Choroid plexus epithelial cell (primary cell): ENCODE data around the gene AP4B1.

Experiments used
- DNase-seq: peaks from one replicate; pipeline ENCODE4 v3.0.0-alpha.2; 2010; ENCODE audit warnings: low read depth
- H3K4me3 ChIP-seq: 2 replicates; pipeline ENCODE4 v1.5.1; 2011; ENCODE audit warnings: low read depth, mild to moderate bottlenecking, control low read depth, low read length, moderate library complexity
- TF ChIP-seq, protein P1 (sequence below): conservative IDR thresholded peaks from 2 replicates; pipeline ENCODE4 v1.5.1; 2011; ENCODE audit warnings: low read depth, mild to moderate bottlenecking, control low read depth, inconsistent platforms, low read length, moderate library complexity

The AP4B1 gene

DNA sequence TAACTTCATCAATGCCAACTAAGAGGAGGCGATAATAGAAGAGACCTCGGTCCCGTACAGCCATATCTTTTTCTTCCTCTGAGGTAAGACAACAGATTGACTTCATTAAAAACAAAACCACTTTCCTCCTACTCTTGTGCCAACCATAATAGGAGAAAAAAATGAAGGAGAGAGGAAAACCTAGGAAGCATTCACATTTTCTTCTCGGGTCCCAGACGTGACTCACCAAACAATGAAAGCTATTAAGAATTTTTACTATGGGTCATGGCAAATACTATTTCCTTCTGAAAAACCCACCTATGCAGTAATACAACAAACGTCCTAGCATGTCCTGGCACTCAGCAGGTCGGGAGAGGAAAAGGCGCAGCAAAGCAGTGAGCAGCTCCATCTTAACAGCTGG is 8.6 kb downstream of the AP4B1 start:
- TF ChIP-seq, protein P1, sequence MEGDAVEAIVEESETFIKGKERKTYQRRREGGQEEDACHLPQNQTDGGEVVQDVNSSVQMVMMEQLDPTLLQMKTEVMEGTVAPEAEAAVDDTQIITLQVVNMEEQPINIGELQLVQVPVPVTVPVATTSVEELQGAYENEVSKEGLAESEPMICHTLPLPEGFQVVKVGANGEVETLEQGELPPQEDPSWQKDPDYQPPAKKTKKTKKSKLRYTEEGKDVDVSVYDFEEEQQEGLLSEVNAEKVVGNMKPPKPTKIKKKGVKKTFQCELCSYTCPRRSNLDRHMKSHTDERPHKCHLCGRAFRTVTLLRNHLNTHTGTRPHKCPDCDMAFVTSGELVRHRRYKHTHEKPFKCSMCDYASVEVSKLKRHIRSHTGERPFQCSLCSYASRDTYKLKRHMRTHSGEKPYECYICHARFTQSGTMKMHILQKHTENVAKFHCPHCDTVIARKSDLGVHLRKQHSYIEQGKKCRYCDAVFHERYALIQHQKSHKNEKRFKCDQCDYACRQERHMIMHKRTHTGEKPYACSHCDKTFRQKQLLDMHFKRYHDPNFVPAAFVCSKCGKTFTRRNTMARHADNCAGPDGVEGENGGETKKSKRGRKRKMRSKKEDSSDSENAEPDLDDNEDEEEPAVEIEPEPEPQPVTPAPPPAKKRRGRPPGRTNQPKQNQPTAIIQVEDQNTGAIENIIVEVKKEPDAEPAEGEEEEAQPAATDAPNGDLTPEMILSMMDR: no peak
- no peak for DNase-seq
- no peak overlapping the region for H3K4me3 ChIP-seq

DNA sequence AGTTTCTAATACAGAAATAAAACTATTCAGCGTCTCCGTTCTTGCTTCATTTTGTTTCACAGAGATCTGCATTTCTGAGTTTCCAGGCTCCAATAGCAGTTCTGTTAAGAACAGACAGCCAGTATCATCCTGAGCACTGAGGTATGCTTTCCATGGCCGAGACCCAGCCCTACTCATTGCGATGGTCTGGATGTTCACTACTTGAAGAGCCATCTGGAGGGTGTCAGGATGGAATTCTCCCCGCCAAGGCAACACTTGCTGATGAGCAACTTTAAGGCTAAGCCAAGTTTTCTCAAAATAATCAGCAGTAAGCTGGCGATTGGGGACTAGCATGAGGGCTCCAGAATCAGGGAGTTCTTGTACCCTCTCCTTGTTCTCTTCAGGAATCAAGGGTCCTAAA is 9.5 kb downstream of the AP4B1 start:
- TF ChIP-seq, protein P1: no peak
- no peak overlapping the region for H3K4me3 ChIP-seq
- no peak for DNase-seq

DNA sequence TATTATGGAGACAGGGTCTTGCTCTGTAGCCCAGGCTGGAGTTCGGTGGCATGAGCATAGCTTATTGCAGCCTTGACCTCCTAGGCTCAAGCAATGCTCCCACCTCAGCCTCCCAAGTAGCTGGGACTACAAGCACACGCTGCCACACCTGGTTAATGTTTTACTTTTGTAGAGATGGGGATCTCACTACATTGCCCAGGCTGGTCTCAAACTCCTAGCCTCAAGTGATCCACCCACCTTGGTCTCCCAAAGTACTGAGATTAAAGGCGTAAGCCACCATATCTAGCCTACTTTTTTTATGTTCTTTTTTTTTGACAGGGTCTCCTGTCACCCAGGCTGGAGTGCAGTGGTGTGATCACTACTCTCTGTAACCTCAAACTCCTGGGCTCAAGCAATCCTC is 11.3 kb downstream of the AP4B1 start:
- no peak for DNase-seq
- H3K4me3 ChIP-seq: no peak overlapping the region
- TF ChIP-seq, protein P1: no peak

DNA sequence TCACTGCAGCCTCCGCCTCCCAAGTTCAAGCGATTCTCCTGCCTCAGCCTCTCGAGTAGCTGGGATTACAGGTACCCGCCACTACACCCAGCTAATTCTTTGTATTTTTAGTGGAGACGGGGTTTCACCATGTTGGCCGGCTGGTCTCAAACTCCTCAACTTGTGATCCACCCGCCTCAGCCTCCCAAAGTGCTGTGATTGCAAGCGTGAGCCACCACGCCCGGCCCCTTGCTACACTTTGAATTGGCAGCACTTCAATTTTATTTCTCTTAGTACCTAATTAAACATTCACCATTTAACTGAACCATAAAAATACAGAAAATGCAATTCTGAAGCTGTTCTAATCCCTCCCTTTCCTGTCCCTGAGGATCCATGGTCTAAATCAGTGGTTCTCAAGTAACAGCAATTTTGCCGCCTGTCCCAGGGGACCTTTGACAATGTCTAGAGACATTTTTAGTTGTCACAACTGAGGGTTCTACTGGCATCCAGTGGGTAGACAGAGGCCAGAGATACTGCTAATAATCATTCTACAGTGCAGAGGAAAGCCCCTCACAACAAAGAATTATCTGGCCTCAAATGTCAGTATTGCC is 12.9 kb downstream of the AP4B1 start:
- TF ChIP-seq, protein P1: no peak
- DNase-seq: no peak
- H3K4me3 ChIP-seq: no peak overlapping the region

DNA sequence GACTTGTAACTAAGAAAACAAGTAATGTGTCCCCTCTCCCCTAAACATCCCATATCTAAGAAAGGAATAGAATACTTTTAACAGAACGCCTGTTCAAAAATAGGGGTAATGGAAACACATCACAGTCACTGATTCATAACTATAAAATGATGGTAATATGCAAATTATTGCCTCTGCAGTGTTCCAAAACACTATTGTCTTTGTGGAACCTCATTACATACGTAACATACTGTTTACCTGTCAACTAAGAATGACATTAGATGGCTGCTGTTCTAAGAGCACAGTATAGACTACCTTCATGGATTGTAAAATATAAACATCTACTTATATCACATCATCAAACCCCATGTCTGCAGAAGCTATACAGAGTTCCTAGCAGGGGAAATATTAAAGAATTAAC is 13.8 kb downstream of the AP4B1 start:
- TF ChIP-seq, protein P1: no peak
- no peak overlapping the region for H3K4me3 ChIP-seq
- no peak for DNase-seq

DNA sequence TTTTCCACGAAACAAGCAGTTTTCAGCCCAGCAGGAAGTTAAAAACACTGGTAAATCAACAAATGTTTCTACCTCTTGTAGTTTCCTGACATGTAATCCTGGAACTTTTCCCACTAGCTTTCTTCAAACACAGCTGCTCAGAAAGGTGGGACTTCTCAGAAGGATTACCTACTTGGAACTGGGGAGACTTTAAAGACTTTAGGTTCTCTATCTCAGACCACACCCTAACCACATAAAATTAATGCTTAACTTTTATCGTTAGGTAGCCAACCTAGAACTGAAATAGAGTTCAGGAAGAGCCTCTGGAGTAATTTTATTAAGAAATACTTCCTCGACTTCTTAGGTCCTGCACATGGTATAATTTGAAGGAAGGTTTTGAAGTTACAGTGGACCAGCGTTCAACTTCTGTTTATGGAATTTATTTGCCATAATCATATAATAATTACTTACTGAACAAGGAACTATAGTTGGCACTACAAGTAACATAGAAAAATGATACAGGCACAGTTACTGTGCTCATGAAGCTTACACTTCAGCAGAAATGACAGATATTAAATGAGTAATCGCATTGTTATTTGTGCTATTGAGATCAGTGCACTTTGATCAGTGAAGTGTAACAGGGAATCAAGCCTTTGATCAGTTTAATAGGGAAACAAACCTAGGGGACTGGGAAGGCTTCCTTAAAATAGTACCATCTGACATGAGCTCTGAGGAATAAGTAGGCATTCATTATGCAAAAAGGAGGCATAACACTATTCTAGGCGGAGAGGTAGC is 17.0 kb downstream of the AP4B1 start, which contains the start of gene BCL2L15:
BCL2L15 (minus strand) TSS at position 180 of the 774 bp plus-strand sequence. CDS start 206 bp downstream, outside the sequence.
- no peak for DNase-seq
- H3K4me3 ChIP-seq: no peak within 1 kb of the TSS
- TF ChIP-seq, protein P1: no peak
